Gastrocnemius medialis (tissue), 4 donors: Measurements from ENCODE around the gene CSNK2A3. TPM values are rescaled to one million over a fixed set of nuclear protein-coding genes. Genes with fewer than 3 reads are reported as not detected.

Experiments used
- ATAC-seq, 2 donors: fragments of 150-250 bp; one replicate each; pipeline ENCODE4 v1.9.1; 2016
- DNase-seq, 2 donors: peaks; one replicate each; pipeline ENCODE4 v3.0.0-alpha.2; 2019
- H3K27ac ChIP-seq, 4 donors: fragments of 200-600 bp; sonication (generic); 1 replicate in 1 of 4; 2 replicates in 3 of 4; pipeline ENCODE4 v1.5.1; 2016 to 2018; ENCODE audit warnings: mild to moderate bottlenecking in 2 of 4, moderate library complexity in 1 of 4
- H3K27me3 ChIP-seq, 3 donors: fragments of 200-600 bp; sonication (generic) in 2 of 3; 1 replicate in 1 of 3; 2 replicates in 2 of 3; pipeline versions ENCODE4 v1.5.1 to v1.6.0; 2016 to 2019; ENCODE audit warnings: mild to moderate bottlenecking in 1 of 3, moderate library complexity in 1 of 3
- H3K36me3 ChIP-seq, 2 donors: fragments of 200-600 bp; sonication (generic) in 1 of 2; one replicate each; pipeline ENCODE4 v1.5.1; 2017 to 2018
- H3K4me1 ChIP-seq, 2 donors: fragments of 200-600 bp; sonication (generic) in 1 of 2; one replicate each; pipeline ENCODE4 v1.5.1; 2016 to 2017; ENCODE audit warnings: mild to moderate bottlenecking in 2 of 2
- H3K4me3 ChIP-seq, 4 donors: fragments of 200-600 bp; sonication (generic) in 3 of 4; 1 replicate in 1 of 4; 2 replicates in 3 of 4; pipeline ENCODE4 v1.5.1; 2016 to 2019; ENCODE audit warnings: mild to moderate bottlenecking in 2 of 4
- H3K9me3 ChIP-seq, 3 donors: fragments of 200-600 bp; sonication (generic) in 2 of 3; 1 replicate in 1 of 3; 2 replicates in 2 of 3; pipeline ENCODE4 v1.5.1; 2016 to 2019
- CTCF ChIP-seq, 5 experiments: fragments of 450-650 bp in 3 of 5; fragments of 200-600 bp in 2 of 5; sonication (generic) in 2 of 5; IDR thresholded peaks in 4 of 5; conservative IDR thresholded peaks in 1 of 5; 1 replicate in 4 of 5; 2 replicates in 1 of 5; pipeline ENCODE4 v1.5.1; 2016 to 2019; ENCODE audit warnings: antibody characterized with exemption in 5 of 5, mild to moderate bottlenecking in 3 of 5, moderate library complexity in 3 of 5
- POLR2A ChIP-seq, 2 donors: fragments of 450-650 bp; IDR thresholded peaks; one replicate each; pipeline ENCODE4 v1.6.1; 2017; ENCODE audit warnings: antibody characterized with exemption in 2 of 2, mild to moderate bottlenecking in 2 of 2, moderate library complexity in 2 of 2
- in situ Hi-C, 4 donors: fragments of 200-750 bp; cut with MboI; loops; one replicate each; pipeline versions ENCODE4 v1.15.0 to v1.8.0; 2017; ENCODE audit warnings: low sequenced_read_pairs in 4 of 4
- intact Hi-C: fragments of 100-400 bp; cut with DNase I; formaldehyde crosslinking; loops from one replicate; pipeline ENCODE4 v1.15.1; 2023; ENCODE audit warnings: low total_unique reads
- total RNA-seq, 4 donors: library from RNA; depleted of rRNA; stranded (reverse); fragments of >200 nt; gene quantifications; one replicate each; pipeline versions ENCODE4 v1.1.0 to v1.2.3, GENCODE V29; 2016

Gene CSNK2A3
- total RNA-seq, 4 donors from 2014 or later = 0.68 to 1.6 (median 1.0) TPM

- TF ChIP-seq POLR2A (IDR thresholded peaks at IDR 0.05) = no peak
- no peak for TF ChIP-seq CTCF (IDR thresholded peaks at IDR 0.05 in 4 of 5, conservative IDR thresholded peaks at IDR 0.05 in 1 of 5)
- no peak for ATAC-seq
- in situ Hi-C loops = no loop called here
- Histone ChIP-seq H3K9me3 (no peaks in the 10 kb centered on the region), H3K4me3 (no peak overlapping the region), H3K27ac (no peak overlapping the region), H3K36me3 (no peaks in the 10 kb centered on the region), H3K27me3 (no peaks in the 10 kb centered on the region), H3K4me1 (no peaks in the 10 kb centered on the region)
- no peak for DNase-seq
- intact Hi-C loops = no loop called here
Measured at GRCh38 chr11:11306855-11307254, 46.2 kb downstream of the CSNK2A3 start.

GRCh38 chr11:11304550-11304949 is 48.5 kb downstream of the CSNK2A3 start:
- H3K36me3 ChIP-seq = no peaks in the 10 kb centered on the region
- H3K4me1 ChIP-seq = no peaks in the 10 kb centered on the region
- in situ Hi-C loops (no loop called here), intact Hi-C loops (no loop called here)
- H3K27me3 ChIP-seq = no peaks in the 10 kb centered on the region
- no peak for ATAC-seq
- no peak overlapping the region for H3K4me3 ChIP-seq
- DNase-seq = no peak
- H3K9me3 ChIP-seq = no peaks in the 10 kb centered on the region
- TF ChIP-seq CTCF (IDR thresholded peaks at IDR 0.05 in 4 of 5, conservative IDR thresholded peaks at IDR 0.05 in 1 of 5) (no peak), POLR2A (IDR thresholded peaks at IDR 0.05) (no peak)
- no peak overlapping the region for H3K27ac ChIP-seq

GRCh38 chr11:11302565-11302964 is 50.5 kb downstream of the CSNK2A3 start:
- H3K4me1 ChIP-seq = no peaks in the 10 kb centered on the region
- TF ChIP-seq POLR2A (IDR thresholded peaks at IDR 0.05) = no peak
- no peak for TF ChIP-seq CTCF (IDR thresholded peaks at IDR 0.05 in 4 of 5, conservative IDR thresholded peaks at IDR 0.05 in 1 of 5)
- H3K9me3 ChIP-seq = no peaks in the 10 kb centered on the region
- in situ Hi-C loops (no loop called here), intact Hi-C loops (no loop called here)
- H3K4me3 ChIP-seq = no peak overlapping the region
- H3K27me3 ChIP-seq = no peaks in the 10 kb centered on the region
- H3K36me3 ChIP-seq = no peaks in the 10 kb centered on the region
- ATAC-seq (no peak), DNase-seq (no peak)
- H3K27ac ChIP-seq = no peak overlapping the region
